Psoas muscle (tissue), 8 donors: ENCODE data around the gene OSCP1. TPM values are rescaled to one million over a fixed set of nuclear protein-coding genes. Genes with fewer than 3 reads are reported as not detected.
A peak's percentile ranks its signal among the peaks of the same experiment; 100 is the strongest.

Source experiments
- ATAC-seq, 4 donors: fragments of 200-7000 bp; cut with Tn5 transposase; one replicate each; pipeline ENCODE4 v1.9.1; 2020; ENCODE audit warnings: moderate library complexity in 3 of 4, mild to moderate bottlenecking in 2 of 4
- DNase-seq, 2 donors: peaks; one replicate each; pipeline ENCODE4 v3.0.0-alpha.2; 2020
- H3K27ac ChIP-seq: fragments of 200-600 bp; one replicate; pipeline ENCODE4 v1.8.0; 2022
- H3K27me3 ChIP-seq, 3 donors: fragments of 200-600 bp in 1 of 3; one replicate each; pipeline versions ENCODE4 v1.6.1 to v1.8.0; 2013 to 2022; ENCODE audit warnings: low read length in 2 of 3, mild to moderate bottlenecking in 2 of 3, moderate library complexity in 1 of 3; ENCODE audit not compliant: insufficient read depth in 3 of 3
- H3K36me3 ChIP-seq, 2 donors: fragments of 200-600 bp in 1 of 2; one replicate each; pipeline versions ENCODE4 v1.6.1 to v1.8.0; 2013 to 2022; ENCODE audit warnings: low read depth in 1 of 2, mild to moderate bottlenecking in 1 of 2, moderate library complexity in 1 of 2; ENCODE audit not compliant: insufficient read depth in 1 of 2
- H3K4me1 ChIP-seq: fragments of 200-600 bp; one replicate; pipeline ENCODE4 v1.8.0; 2022
- H3K4me3 ChIP-seq: fragments of 200-600 bp; one replicate; pipeline ENCODE4 v1.8.0; 2022; ENCODE audit warnings: mild to moderate bottlenecking
- H3K9me3 ChIP-seq: fragments of 200-600 bp; one replicate; pipeline ENCODE4 v1.8.0; 2022
- WGBS, 3 donors: extraction: QIAGEN DNeasy Blood & Tissue Kit; methylation state at CpG; one replicate each; pipeline versions ENCODE4 v1.1.6 to v1.1.7; 2013; 5-methylcytosine and 5-hydroxymethylcytosine counted together
- intact Hi-C, 2 donors: fragments of 100-400 bp; cut with DNase I; formaldehyde crosslinking; loops; one replicate each; pipeline versions ENCODE4 v1.11.0 to v1.14.2; 2022
- polyA plus RNA-seq, 3 donors: library from polyadenylated mRNA; stranded (reverse); fragments of 200-250 nt; gene quantifications; one replicate each; pipeline ENCODE4 v1.2.3, GENCODE V29; 2013
- total RNA-seq, 4 donors: library from RNA; stranded (reverse); fragmentation: NEBNext Ultra II Directional in 2 of 4; extraction: Animal tissue kit (Norgen Biotek cat#: 25700) in 2 of 4; gene quantifications; one replicate each; pipeline versions ENCODE4 v1.2.1 to v1.2.4, GENCODE V29; 2021 to 2023
- TF ChIP-seq, protein P1 (sequence below): fragments of 200-600 bp; IDR thresholded peaks from one replicate; pipeline ENCODE4 v1.8.0; 2022; ENCODE audit warnings: antibody characterized with exemption
- donor health status: healthy with polysubstance abuse.
- donor health status: DM: no; HTN: no; CAD: no; lungs with moderate emphysema.
- donor health status: Bipolar disorder and iron deficiency.
- donor health status: healthy.
- donor health status: DM: yes; HTN: yes; CAD: no.
- donor health status: DM: no; HTN: no; CAD: no.
- donor health status: DM: no; HTN: no; CAD: no.
- donor health status: DM: yes; HTN: yes; CAD: no.

Gene OSCP1
- total and polyA plus RNA-seq, 7 donors: 2.5 to 5.5 (median 4.2) TPM

GRCh38 chr1:36401602-36402503 is 48.4 kb downstream of the OSCP1 start:
- Histone ChIP-seq H3K4me1 (peaks cover 4% of the 10 kb centered on the region), H3K36me3 (no peaks in the 10 kb centered on the region), H3K27me3 (no peaks in the 10 kb centered on the region), H3K9me3 (no peaks in the 10 kb centered on the region), H3K4me3 (peak overlapping the region; percentile 47), H3K27ac (peak overlapping the region; percentile 58)
- no peak for ATAC-seq
- DNase-seq: no peak
- intact Hi-C loops: no loop called here
- TF ChIP-seq, protein P1, sequence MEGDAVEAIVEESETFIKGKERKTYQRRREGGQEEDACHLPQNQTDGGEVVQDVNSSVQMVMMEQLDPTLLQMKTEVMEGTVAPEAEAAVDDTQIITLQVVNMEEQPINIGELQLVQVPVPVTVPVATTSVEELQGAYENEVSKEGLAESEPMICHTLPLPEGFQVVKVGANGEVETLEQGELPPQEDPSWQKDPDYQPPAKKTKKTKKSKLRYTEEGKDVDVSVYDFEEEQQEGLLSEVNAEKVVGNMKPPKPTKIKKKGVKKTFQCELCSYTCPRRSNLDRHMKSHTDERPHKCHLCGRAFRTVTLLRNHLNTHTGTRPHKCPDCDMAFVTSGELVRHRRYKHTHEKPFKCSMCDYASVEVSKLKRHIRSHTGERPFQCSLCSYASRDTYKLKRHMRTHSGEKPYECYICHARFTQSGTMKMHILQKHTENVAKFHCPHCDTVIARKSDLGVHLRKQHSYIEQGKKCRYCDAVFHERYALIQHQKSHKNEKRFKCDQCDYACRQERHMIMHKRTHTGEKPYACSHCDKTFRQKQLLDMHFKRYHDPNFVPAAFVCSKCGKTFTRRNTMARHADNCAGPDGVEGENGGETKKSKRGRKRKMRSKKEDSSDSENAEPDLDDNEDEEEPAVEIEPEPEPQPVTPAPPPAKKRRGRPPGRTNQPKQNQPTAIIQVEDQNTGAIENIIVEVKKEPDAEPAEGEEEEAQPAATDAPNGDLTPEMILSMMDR: no peak
- WGBS, 3 donors: 83 to 87% (median 86%) methylated on average over 12 of the region's 12 CpGs

- no peaks in the 10 kb centered on the region for H3K9me3 ChIP-seq
- ATAC-seq (peak; percentile 16 to 50 (median 32)), DNase-seq (peak; percentile 83 to 85)
- H3K36me3 ChIP-seq: no peaks in the 10 kb centered on the region
- H3K27me3 ChIP-seq: no peaks in the 10 kb centered on the region
- H3K4me3 ChIP-seq: peak overlapping the region; percentile 47
- intact Hi-C loops: no loop called here
- H3K4me1 ChIP-seq: peaks cover 12% of the 10 kb centered on the region
- whole genome bisulfite sequencing, 3 donors: 74 to 75% (median 74%) methylated on average over 21 to 22 of the region's 22 CpGs
- H3K27ac ChIP-seq: peak overlapping the region; percentile 58
- TF ChIP-seq, protein P1: no peak
Measured at GRCh38 chr1:36400825-36401601, 49.2 kb downstream of the OSCP1 start.

GRCh38 chr1:36400514-36400824 is 49.8 kb downstream of the OSCP1 start:
- WGBS, 3 donors: 81 to 89% (median 85%) methylated on average over 10 of the region's 10 CpGs
- no peak for ATAC-seq
- TF ChIP-seq, protein P1: no peak
- Histone ChIP-seq H3K36me3 (no peaks in the 10 kb centered on the region), H3K27me3 (no peaks in the 10 kb centered on the region), H3K4me3 (no peak overlapping the region), H3K27ac (peak overlapping the region; percentile 58), H3K4me1 (peaks cover 12% of the 10 kb centered on the region), H3K9me3 (no peaks in the 10 kb centered on the region)
- no peak for DNase-seq
- intact Hi-C loops: no loop called here

DNA sequence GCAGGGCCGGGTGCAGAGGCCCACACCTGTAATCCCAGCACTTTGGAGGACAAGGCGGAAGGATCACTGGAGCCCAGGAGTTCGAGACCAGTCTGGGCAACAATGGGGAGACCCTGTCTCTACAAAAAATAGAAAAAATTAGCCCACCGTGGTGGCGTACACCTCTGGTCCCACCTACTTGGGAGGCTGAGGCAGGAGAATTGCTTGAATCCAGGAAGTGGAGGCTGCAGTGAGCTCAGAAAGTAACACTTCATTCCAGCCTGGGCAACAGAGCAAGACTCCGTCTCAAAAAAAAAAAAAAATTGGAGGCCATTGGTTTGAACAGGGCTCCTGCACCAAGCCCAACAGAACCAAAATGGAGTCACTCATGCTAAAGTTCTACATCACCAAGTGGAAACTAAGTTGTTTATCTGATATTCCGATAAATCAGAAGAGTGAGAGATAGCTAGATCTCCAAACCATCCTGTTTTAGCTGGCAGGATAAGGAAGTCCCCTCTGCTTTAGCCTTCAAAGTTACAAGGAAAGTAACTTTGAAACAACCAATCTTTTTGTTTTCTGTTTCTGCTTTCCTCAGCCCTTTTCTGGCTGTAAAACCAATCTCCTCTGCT is 51.8 kb downstream of the OSCP1 start:
- Histone ChIP-seq H3K4me1 (peaks cover 17% of the 10 kb centered on the region), H3K27me3 (no peaks in the 10 kb centered on the region), H3K27ac (peak overlapping the region; percentile 97), H3K36me3 (peaks cover 0 to 9% of the 10 kb centered on the region in 2 donors), H3K9me3 (no peaks in the 10 kb centered on the region), H3K4me3 (peak overlapping the region; percentile 88)
- no peak for ATAC-seq
- no peak for DNase-seq
- 80 to 90% (median 81%) methylated on average over 7 of the region's 7 CpGs for WGBS, 3 donors
- intact Hi-C loops: no loop called here
- TF ChIP-seq, protein P1: no peak
